IMR-90 (cell line): ENCODE results near the gene FTO. TPM values are rescaled to one million over a fixed set of nuclear protein-coding genes. Genes with fewer than 3 reads are reported as not detected.
A peak's percentile ranks its signal among the peaks of the same experiment; 100 is the strongest.

ENCODE experiments used
- ATAC-seq: fragments of 200-7000 bp; cut with Tn5 transposase; 2 replicates; pipeline ENCODE4 v1.9.1; 2020; ENCODE audit warnings: low read depth, mild to moderate bottlenecking, moderate library complexity
- BruUV-seq: library from RNA; stranded (reverse); fragments of 400-500 nt; replicated peaks from 2 replicates; lab custom pipeline; 2021; lab: Mats Ljungman, UMichigan
- CTCF ChIA-PET: fragments of 300-600 bp; formaldehyde crosslinking; extraction: SDS; loops from one replicate; lab custom pipeline; 2021; ENCODE audit warnings: antibody characterized with exemption; lab: Yijun Ruan, JAX
- POLR2A ChIA-PET: fragments of 300-600 bp; sonication (Branson Sonifier 250); formaldehyde crosslinking; loops from one replicate; lab custom pipeline; 2022; ENCODE audit warnings: antibody characterized with exemption; ENCODE audit not compliant: unreplicated experiment; lab: Charles Lee
- DNase-seq: peaks from one replicate; pipeline ENCODE4 v3.0.0; 2013
- H2AFZ ChIP-seq: replicated peaks from 2 replicates; pipeline ENCODE3; 2013; ENCODE audit warnings: low read length, mild to moderate bottlenecking; ENCODE audit not compliant: poor library complexity
- H2AK5ac ChIP-seq: 2 replicates; pipeline ENCODE4 v1.6.1; 2013; ENCODE audit warnings: low read depth, low read length, inconsistent platforms
- H2AK9ac ChIP-seq: replicated peaks from 2 replicates; pipeline ENCODE3; 2013; ENCODE audit warnings: mild to moderate bottlenecking, low read depth, low read length, moderate library complexity; ENCODE audit not compliant: poor library complexity
- H2BK120ac ChIP-seq: 2 replicates; pipeline ENCODE4 v1.6.1; 2013; ENCODE audit warnings: low read depth, low read length, inconsistent platforms
- H2BK15ac ChIP-seq: 3 replicates; pipeline ENCODE4 v1.6.1; 2013; ENCODE audit warnings: low read depth, low read length, inconsistent platforms
- H2BK20ac ChIP-seq: 2 replicates; pipeline ENCODE4 v1.6.1; 2013; ENCODE audit warnings: low read depth, mild to moderate bottlenecking, inconsistent platforms, low read length, moderate library complexity
- H2BK5ac ChIP-seq: 2 replicates; pipeline ENCODE4 v1.6.1; 2013; ENCODE audit warnings: mild to moderate bottlenecking, low read depth, low read length, inconsistent platforms; ENCODE audit not compliant: poor library complexity, severe bottlenecking
- H3K14ac ChIP-seq: replicated peaks from 2 replicates; pipeline ENCODE4 v1.6.1; 2013; ENCODE audit warnings: low read depth, low read length, inconsistent platforms
- H3K18ac ChIP-seq: 2 replicates; pipeline ENCODE4 v1.6.1; 2013; ENCODE audit warnings: low read depth, low read length, control low read depth
- H3K23ac ChIP-seq: 2 replicates; pipeline ENCODE4 v1.6.1; 2013; ENCODE audit warnings: low read depth, low read length, inconsistent platforms
- H3K27ac ChIP-seq: 2 replicates; pipeline ENCODE4 v1.5.1; 2013; ENCODE audit warnings: mild to moderate bottlenecking, control low read depth, low read length; ENCODE audit not compliant: insufficient read depth
- H3K27me3 ChIP-seq: 2 replicates; pipeline ENCODE4 v1.6.1; 2013; ENCODE audit warnings: low read length; ENCODE audit not compliant: control insufficient read depth, insufficient read depth
- H3K36me3 ChIP-seq: 2 replicates; pipeline ENCODE4 v1.6.1; 2013; ENCODE audit warnings: low read length, mixed read lengths; ENCODE audit not compliant: control insufficient read depth, insufficient read depth
- H3K4ac ChIP-seq: 2 replicates; pipeline ENCODE4 v1.6.1; 2013; ENCODE audit warnings: low read depth, low read length, inconsistent platforms
- H3K4me1 ChIP-seq: 2 replicates; pipeline ENCODE4 v1.6.1; 2013; ENCODE audit warnings: low read length, mixed read lengths; ENCODE audit not compliant: control insufficient read depth, insufficient read depth
- H3K4me2 ChIP-seq: 2 replicates; pipeline ENCODE4 v1.6.1; 2013; ENCODE audit warnings: low read depth, mild to moderate bottlenecking, control low read depth, low read length, moderate library complexity
- H3K4me3 ChIP-seq: 2 replicates; pipeline ENCODE4 v1.5.1; 2013; ENCODE audit warnings: low read depth, mild to moderate bottlenecking, control low read depth, low read length, moderate library complexity; ENCODE audit not compliant: insufficient read depth
- H3K56ac ChIP-seq: 2 replicates; pipeline ENCODE4 v1.6.1; 2013; ENCODE audit warnings: low read length, inconsistent platforms; ENCODE audit not compliant: insufficient read depth; ENCODE audit errors: extremely low read depth
- H3K79me1 ChIP-seq, 2 experiments: 2 replicates each; pipeline ENCODE4 v1.6.1; 2013; ENCODE audit warnings: low read length in 2 of 2, inconsistent platforms in 1 of 2, low read depth in 1 of 2
- H3K9ac ChIP-seq: 2 replicates; pipeline ENCODE4 v1.6.1; 2013; ENCODE audit warnings: low read depth, low read length, control low read depth
- H3K9me1 ChIP-seq: 2 replicates; pipeline ENCODE4 v1.6.1; 2013; ENCODE audit warnings: low read length, inconsistent platforms; ENCODE audit not compliant: insufficient read depth
- H3K9me3 ChIP-seq: 2 replicates; pipeline ENCODE4 v1.6.1; 2013; ENCODE audit warnings: low read length; ENCODE audit not compliant: control insufficient read depth, insufficient read depth
- H4K20me1 ChIP-seq: 2 replicates; pipeline ENCODE4 v1.6.1; 2013; ENCODE audit warnings: low read length, inconsistent platforms; ENCODE audit not compliant: insufficient read depth
- H4K5ac ChIP-seq: 2 replicates; pipeline ENCODE4 v1.6.1; 2013; ENCODE audit warnings: mild to moderate bottlenecking, low read depth, low read length, control low read depth
- H4K8ac ChIP-seq, 2 experiments: 2 replicates each; pipeline ENCODE4 v1.6.1; 2013; ENCODE audit warnings: low read depth in 2 of 2, low read length in 2 of 2, control low read depth in 1 of 2, inconsistent platforms in 1 of 2
- H4K91ac ChIP-seq: 2 replicates; pipeline ENCODE4 v1.6.1; 2013; ENCODE audit warnings: low read depth, low read length, inconsistent platforms; ENCODE audit not compliant: insufficient read depth
- MAFK ChIP-seq: IDR thresholded peaks from 2 replicates; pipeline ENCODE4 v1.6.1; 2012; ENCODE audit warnings: low read depth, low read length, improper control_type of control experiment
- NFE2L2 ChIP-seq: fragments of 150-350 bp; IDR thresholded peaks from 2 replicates; pipeline ENCODE4 v1.6.1; 2016; ENCODE audit warnings: low read depth, mild to moderate bottlenecking, low read length
- POLR2A ChIP-seq: IDR thresholded peaks from 2 replicates; pipeline ENCODE4 v1.6.1; 2012; ENCODE audit warnings: mild to moderate bottlenecking, low read depth, low read length
- RAD21 ChIP-seq: IDR thresholded peaks from 2 replicates; pipeline ENCODE4 v1.6.1; 2012; ENCODE audit warnings: low read length, improper control_type of control experiment
- RCOR1 ChIP-seq: IDR thresholded peaks from 2 replicates; pipeline ENCODE4 v1.6.1; 2012; ENCODE audit warnings: mild to moderate bottlenecking, low read length, improper control_type of control experiment; ENCODE audit not compliant: insufficient replicate concordance
- WGBS, 2 experiments: methylation state at CpG; one replicate each; pipeline versions ENCODE4 v1.1.5 to v1.1.7; 2013; ENCODE audit warnings: missing lambda C conversion rate in 2 of 2; ENCODE audit not compliant: insufficient read length in 1 of 2; ENCODE audit errors: extremely low coverage in 2 of 2; 5-methylcytosine and 5-hydroxymethylcytosine counted together
- dilution Hi-C: fragments of 300-500 bp; cut with HindIII; formaldehyde crosslinking; loops from one replicate; pipeline ENCODE4 v1.14.3; 2018; ENCODE audit warnings: low sequenced_read_pairs; ENCODE audit not compliant: unreplicated experiment
- in situ Hi-C: fragments of 300-500 bp; cut with MboI; formaldehyde crosslinking; loops from 3 replicates; pipeline ENCODE4 v1.14.3; 2019; ENCODE audit warnings: low sequenced_read_pairs, inconsistent platforms, mixed read lengths
- intact Hi-C: fragments of 100-400 bp; cut with micrococcal nuclease; formaldehyde crosslinking; loops from 2 replicates; pipeline ENCODE4 v1.10.0; 2022
- polyA plus RNA-seq, 3 experiments: library from polyadenylated mRNA; depleted of rRNA; stranded (reverse); fragments of >200 nt; gene quantifications; 2 replicates each; pipeline ENCODE4 v1.2.3, GENCODE V29; 2012; ENCODE audit warnings: low replicate concordance in 1 of 3
- total RNA-seq: library from RNA; depleted of rRNA; stranded (reverse); fragments of >200 nt; gene quantifications from 2 replicates; pipeline ENCODE4 v1.2.3, GENCODE V29; 2012
- TF ChIP-seq, protein P1 (sequence below): conservative IDR thresholded peaks from 2 replicates; pipeline ENCODE4 v1.5.1; 2012; ENCODE audit warnings: mild to moderate bottlenecking, low read depth, low read length, improper control_type of control experiment

FTO gene
- total and polyA plus RNA-seq, 2 of the 4 experiments (the other 2 are of a cell fraction): 70.3 to 132 TPM

GRCh38 chr16:53744449-53744848, 40.5 kb downstream of the FTO start:
- no peak overlapping the region for H2BK120ac ChIP-seq
- no peaks in the 10 kb centered on the region for H3K36me3 ChIP-seq
- TF ChIP-seq RAD21 (no peak), POLR2A (no peak), MAFK (no peak), NFE2L2 (no peak), RCOR1 (no peak)
- TF ChIP-seq, protein P1, sequence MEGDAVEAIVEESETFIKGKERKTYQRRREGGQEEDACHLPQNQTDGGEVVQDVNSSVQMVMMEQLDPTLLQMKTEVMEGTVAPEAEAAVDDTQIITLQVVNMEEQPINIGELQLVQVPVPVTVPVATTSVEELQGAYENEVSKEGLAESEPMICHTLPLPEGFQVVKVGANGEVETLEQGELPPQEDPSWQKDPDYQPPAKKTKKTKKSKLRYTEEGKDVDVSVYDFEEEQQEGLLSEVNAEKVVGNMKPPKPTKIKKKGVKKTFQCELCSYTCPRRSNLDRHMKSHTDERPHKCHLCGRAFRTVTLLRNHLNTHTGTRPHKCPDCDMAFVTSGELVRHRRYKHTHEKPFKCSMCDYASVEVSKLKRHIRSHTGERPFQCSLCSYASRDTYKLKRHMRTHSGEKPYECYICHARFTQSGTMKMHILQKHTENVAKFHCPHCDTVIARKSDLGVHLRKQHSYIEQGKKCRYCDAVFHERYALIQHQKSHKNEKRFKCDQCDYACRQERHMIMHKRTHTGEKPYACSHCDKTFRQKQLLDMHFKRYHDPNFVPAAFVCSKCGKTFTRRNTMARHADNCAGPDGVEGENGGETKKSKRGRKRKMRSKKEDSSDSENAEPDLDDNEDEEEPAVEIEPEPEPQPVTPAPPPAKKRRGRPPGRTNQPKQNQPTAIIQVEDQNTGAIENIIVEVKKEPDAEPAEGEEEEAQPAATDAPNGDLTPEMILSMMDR: no peak
- peaks cover 8% of the 10 kb centered on the region; the same call in 1 of the 2 replicates for H3K9me1 ChIP-seq
- dilution Hi-C loops (no loop called here), in situ Hi-C loops (no loop called here), intact Hi-C loops (no loop called here)
- no peak overlapping the region for H4K8ac ChIP-seq
- no peak overlapping the region for H3K23ac ChIP-seq
- no peak overlapping the region for H2AFZ ChIP-seq
- no peak overlapping the region for H2BK20ac ChIP-seq
- H3K14ac ChIP-seq: no peak overlapping the region
- no peak overlapping the region for H3K9ac ChIP-seq
- no peak overlapping the region for H3K27ac ChIP-seq
- H3K4me3 ChIP-seq: no peak overlapping the region
- no peak overlapping the region for H2BK5ac ChIP-seq
- peaks cover 20 to 50% of the 10 kb centered on the region in 2 experiments for H3K79me1 ChIP-seq
- peaks cover 5% of the 10 kb centered on the region for H3K4me1 ChIP-seq
- H2BK15ac ChIP-seq: peak overlapping the region; percentile 8; the same call in 1 of the 3 replicates
- ATAC-seq (no peak), DNase-seq (no peak)
- POLR2A ChIA-PET: no interaction called here
- WGBS, 2 experiments: no CpG with 5 or more reads among the region's 3 CpGs
- CTCF ChIA-PET: interaction anchor here (1.0 to 2.1 kb wide), 4 partner anchors 9 to 78 kb away, joined by 4 to 7 read pairs (median 4); no protein-coding TSS in a partner anchor
- no TSS peak for BruUV-seq
- H2AK9ac ChIP-seq: no peak overlapping the region
- H3K27me3 ChIP-seq: no peaks in the 10 kb centered on the region
- no peaks in the 10 kb centered on the region for H3K9me3 ChIP-seq
- no peak overlapping the region for H3K4ac ChIP-seq
- peaks cover 24% of the 10 kb centered on the region for H4K20me1 ChIP-seq
- no peak overlapping the region for H3K18ac ChIP-seq
- no peak overlapping the region for H4K91ac ChIP-seq
- H4K5ac ChIP-seq: no peak overlapping the region
- no peak overlapping the region for H3K56ac ChIP-seq
- no peak overlapping the region for H2AK5ac ChIP-seq
- no peak overlapping the region for H3K4me2 ChIP-seq
